NCI-H1092 (cell line): ENCODE measurements around the gene SYTL5.

ENCODE experiments used
- DNase-seq: peaks from one replicate; lab custom pipeline; 2025; lab: John Stamatoyannopoulos, UW

SYTL5 gene

GRCh38 chrX:38089173-38089982, 83.0 kb downstream of the SYTL5 start:
- no peak for DNase-seq

- no peak for DNase-seq
Observed at GRCh38 chrX:38095971-38096529, 89.7 kb downstream of the SYTL5 start.

GRCh38 chrX:38099688-38100087, 93.3 kb downstream of the SYTL5 start:
- DNase-seq, result no peak

GRCh38 chrX:38102240-38102639, 95.9 kb downstream of the SYTL5 start:
- DNase-seq, result no peak

GRCh38 chrX:38102875-38103274, 96.5 kb downstream of the SYTL5 start:
- DNase-seq, result no peak

- no peak for DNase-seq
Observed at GRCh38 chrX:38103857-38104812, 97.8 kb downstream of the SYTL5 start.

- no peak for DNase-seq
Observed at GRCh38 chrX:38105216-38105725, 98.9 kb downstream of the SYTL5 start.

GRCh38 chrX:38106991-38107655, 100.8 kb downstream of the SYTL5 start:
- DNase-seq, result no peak

GRCh38 chrX:38108364-38108763, 102.0 kb downstream of the SYTL5 start:
- no peak for DNase-seq

- DNase-seq, result no peak
Observed at GRCh38 chrX:38109042-38109898, 102.9 kb downstream of the SYTL5 start.

GRCh38 chrX:38110231-38110630, 103.9 kb downstream of the SYTL5 start:
- DNase-seq, result no peak

GRCh38 chrX:38111196-38111595, 104.8 kb downstream of the SYTL5 start:
- no peak for DNase-seq

- peak; percentile 6 for DNase-seq
Observed at GRCh38 chrX:38112566-38112965, 106.2 kb downstream of the SYTL5 start.

GRCh38 chrX:38116706-38117105, 110.4 kb downstream of the SYTL5 start:
- no peak for DNase-seq

GRCh38 chrX:38117485-38117884, 111.1 kb downstream of the SYTL5 start:
- DNase-seq, result peak; percentile 8

GRCh38 chrX:38124000-38124399, 117.6 kb downstream of the SYTL5 start:
- DNase-seq, result no peak

GRCh38 chrX:38126179-38126578, 119.8 kb downstream of the SYTL5 start:
- DNase-seq, result no peak

- no peak for DNase-seq
Observed at GRCh38 chrX:38127961-38128360, 121.6 kb downstream of the SYTL5 start.

- no peak for DNase-seq
Observed at GRCh38 chrX:38129366-38129765, 123.0 kb downstream of the SYTL5 start.

- no peak for DNase-seq
Observed at GRCh38 chrX:38138157-38138891, 132.0 kb downstream of the SYTL5 start.
